GM19240 (cell line): ENCODE results near the gene FBXO22.
A peak's percentile ranks its signal among the peaks of the same experiment; 100 is the strongest.
"Not testable (repeated sequence)": the region's sequence is repeated elsewhere in the genome, so short reads cannot be mapped to it uniquely, and the experiment has no call there.

ENCODE experiments used
- DNase-seq: peaks from one replicate; pipeline ENCODE4 v3.0.0; 2011; ENCODE audit warnings: low spot score; ENCODE audit not compliant: insufficient read length

The FBXO22 gene

DNA sequence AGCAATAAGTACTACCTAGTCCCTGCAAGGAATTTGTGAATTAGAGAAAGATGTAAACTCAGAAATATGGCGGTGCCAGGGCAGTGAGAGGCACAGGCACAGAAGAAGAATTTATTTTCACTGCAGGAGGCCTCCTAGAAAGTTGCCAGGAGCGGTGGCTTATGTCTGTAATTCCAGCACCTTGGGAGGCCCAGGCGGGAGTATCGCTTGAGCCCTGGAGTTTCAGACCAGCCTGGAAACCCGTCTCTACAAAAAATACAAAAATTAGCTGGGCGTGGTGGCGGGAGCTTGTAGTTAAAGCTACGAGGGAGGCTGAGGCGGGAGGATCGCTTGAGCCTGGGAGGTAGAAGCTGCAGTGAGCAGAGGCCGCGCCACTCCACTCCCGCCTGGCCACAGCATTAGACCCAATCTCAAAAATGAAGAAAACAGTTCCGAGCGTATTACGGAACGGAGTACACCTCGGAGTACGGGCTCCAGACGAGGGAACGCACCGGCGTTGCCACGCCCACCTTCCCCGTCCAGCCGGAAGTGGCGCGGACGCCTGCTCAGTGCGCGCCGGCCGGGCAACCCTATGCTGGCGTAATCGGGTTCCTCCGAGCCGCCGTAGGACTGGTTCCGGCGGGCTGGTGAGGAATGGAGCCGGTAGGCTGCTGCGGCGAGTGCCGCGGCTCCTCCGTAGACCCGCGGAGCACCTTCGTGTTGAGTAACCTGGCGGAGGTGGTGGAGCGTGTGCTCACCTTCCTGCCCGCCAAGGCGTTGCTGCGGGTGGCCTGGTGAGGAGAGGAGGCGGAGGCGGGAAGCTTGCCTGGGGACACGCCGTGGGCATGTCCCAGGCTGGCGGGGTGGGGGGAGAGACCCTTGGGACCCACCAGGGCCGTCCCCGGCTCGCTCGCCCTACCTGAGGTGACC, at the start of gene FBXO22:
Gene FBXO22, plus strand, starts transcription at position 548 of the 909 bp plus-strand sequence. Its CDS starts 86 bp downstream, at position 634.
- peak; percentile 64 for DNase-seq

DNA sequence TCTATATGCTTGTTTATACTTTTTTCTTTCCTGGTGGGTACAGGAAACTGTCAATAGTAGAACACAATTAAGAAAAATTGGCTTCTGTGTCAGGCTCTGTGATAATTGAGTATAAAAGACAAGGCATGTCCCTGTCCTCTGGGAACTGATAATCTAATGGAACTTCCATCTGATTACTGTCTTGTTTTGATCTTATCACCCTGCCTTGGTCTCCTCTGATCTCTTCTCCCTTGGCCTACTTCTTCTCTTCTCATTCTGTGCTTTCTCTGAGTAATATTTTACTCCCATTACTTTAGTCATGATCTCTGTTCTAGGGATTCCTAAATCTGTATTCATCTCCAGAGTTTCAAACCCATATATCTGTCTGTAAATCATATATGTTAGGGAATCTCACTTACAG, 45.8 kb upstream of the FBXO22 start:
- DNase-seq: no peak

DNA sequence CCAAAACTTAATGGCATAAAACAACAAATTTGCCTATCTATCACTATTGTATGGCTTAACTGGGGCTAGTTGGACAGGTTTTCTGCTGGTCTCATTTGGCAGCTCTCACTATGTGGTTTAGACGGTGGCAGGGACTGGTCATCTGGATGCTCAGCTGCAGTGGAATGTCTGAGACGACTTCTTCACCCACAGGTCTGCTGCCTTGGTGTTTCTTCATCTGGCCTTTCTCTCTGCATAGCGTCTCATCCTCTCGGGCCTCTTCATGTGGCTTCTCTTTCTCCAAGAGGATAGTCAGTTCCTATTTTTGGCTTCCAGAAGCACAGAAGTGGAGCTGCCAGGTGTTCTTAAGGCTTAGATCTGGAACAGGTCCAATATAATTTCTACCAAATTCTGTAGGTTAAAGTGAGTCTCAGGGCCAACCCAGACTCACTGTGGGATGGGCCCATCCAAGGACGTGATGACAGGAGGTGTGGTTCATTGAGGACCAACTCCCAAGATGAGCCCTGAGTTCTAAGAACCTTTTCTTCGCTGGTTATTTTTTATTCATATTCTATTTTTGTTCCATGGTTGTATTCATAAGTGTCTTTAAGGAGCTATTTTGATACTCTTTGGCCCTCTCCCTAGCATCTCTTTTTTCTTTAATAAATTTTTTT, 41.8 kb upstream of the FBXO22 start:
- no peak for DNase-seq

DNA sequence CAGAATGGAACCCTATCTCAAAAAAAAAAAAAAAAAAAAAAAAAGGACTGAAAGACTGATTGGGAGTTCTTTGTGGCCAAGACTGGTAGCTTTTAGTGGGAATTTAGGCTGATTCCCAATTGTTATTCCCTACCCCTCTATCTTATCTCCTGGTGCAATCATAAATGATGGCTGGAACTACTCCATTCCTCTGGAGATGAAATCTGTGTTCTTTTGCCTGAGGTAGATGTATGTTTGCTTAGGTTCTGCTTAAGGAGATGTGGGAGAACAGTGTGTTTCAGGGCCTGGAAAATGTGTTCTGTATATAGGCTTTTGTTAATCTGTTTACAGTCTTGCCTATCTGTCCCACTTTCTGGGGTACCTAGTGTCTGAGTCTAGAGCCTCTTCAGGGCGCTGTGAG, 40.9 kb upstream of the FBXO22 start:
- DNase-seq: no peak

DNA sequence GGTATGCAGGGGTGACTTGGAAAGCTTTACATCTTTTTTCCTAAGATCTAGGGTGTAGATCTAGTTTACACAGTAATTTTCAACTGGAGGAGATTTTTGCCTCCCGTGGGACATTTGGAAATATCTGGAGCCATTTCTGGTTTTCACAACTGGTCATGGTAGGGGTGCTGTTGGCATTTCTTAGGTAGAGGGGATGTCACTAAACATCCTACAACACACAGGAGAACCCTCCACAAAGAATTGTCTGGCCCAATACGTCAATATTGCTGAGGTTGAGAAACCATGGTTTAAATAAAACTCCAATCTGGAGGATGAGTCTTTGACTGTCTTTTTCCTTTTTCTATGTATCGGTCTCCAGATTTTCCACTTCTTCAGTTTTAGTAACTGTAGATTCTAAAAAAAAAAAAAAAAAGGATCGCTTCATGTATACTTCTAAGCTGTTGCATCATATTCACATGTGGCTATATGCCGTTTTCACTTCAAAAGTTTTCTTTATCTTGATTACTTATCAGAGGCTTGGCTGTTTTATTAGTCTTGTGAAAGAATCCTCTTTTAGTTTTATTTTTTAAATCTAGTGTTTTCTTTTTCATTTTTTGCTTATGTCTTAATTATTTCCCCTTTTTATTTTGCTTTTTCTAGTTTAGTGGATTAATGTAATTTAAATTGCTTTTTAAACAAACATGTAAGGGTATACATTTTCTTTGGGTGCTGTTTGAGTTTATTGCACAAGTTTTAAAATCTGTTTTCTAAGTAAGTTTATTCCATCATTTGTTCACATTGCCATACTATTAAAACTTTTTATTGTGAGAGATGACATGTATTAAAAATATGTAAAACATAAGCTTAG, 39.2 kb upstream of the FBXO22 start:
- DNase-seq: no peak

DNA sequence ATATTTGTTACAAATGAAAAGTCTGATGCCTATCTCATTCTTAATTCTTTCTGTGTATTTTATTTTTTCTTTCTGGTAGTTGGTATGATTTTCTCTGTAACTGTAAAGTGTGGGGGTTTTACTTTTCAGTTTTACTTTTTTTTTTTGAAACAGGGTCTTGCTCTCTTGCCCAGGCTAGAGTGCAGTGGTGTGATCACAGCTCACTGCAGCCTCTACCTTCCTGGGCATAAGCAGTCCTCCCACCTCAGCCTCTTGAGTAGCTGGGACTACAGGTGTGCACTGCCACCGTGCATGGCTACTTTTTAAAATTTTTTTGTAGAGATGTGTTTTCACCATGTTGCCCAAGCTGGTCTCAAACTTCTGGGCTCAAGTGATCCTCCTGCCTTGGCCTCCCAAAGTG, 37.6 kb upstream of the FBXO22 start:
- not testable (repeated sequence) for DNase-seq

- DNase-seq: no peak
Observed at GRCh38 chr15:75866916-75867315, 36.8 kb upstream of the FBXO22 start.

DNA sequence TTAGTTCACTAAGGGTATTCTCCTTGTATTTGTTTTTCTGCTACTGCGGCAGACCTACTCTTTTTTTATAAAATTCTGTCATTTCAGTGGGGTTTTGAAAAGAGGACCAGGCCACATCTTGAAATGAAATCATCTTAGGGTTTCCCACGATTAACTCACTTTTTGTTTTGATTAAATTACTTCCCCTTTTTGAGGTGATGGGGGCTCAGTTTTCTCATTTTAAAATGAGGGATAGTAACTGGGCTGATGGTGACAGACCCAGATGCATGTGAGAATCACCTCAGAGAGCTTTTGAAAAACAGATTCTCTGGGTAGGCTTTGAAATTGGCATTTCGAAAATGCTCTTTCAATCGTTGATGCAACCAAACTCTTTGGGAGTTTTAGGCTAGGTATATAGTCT, 36.2 kb upstream of the FBXO22 start:
- no peak for DNase-seq

GRCh38 chr15:75868019-75868418, 35.7 kb upstream of the FBXO22 start:
- DNase-seq: no peak

DNA sequence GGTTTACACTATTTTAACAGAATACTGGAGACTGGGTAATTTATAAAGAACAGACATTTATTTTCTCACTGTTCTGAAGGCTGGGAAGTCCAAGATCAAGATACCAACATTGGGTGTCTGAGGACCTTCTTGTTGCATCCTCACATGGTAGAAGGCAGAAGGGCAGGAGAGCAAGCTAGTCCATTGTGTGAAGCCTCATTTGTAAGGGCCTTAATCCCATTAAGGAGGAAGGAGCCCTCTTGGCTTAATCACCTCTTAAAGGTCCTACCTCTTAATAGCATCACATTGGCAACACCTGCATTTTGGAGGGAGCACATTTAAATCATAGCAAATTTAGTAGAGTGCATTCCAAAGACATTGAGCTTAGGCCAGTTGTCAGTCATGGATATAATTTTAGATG, 34.2 kb upstream of the FBXO22 start:
- no peak for DNase-seq

DNA sequence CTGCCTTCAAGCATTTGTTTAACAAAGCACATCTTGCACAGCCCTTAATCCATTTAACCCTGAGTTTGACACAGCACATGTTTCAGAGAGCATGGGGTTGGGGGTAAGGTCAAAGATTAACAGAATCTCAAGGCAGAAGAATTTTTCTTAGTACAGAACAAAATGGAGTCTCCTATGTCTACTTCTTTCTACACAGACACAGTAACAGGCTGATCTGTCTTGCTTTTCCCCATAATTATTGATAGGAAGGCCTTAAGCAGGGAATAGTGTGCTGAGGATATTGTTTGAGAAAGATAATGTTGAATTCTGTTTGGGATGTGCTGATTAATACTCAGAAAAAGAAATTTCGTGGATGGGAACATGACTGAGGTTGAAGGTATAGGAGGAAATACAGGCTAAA, 32.1 kb upstream of the FBXO22 start:
- not testable (repeated sequence) for DNase-seq

- DNase-seq: no peak
Observed at GRCh38 chr15:75872403-75872990, 31.2 kb upstream of the FBXO22 start.

DNA sequence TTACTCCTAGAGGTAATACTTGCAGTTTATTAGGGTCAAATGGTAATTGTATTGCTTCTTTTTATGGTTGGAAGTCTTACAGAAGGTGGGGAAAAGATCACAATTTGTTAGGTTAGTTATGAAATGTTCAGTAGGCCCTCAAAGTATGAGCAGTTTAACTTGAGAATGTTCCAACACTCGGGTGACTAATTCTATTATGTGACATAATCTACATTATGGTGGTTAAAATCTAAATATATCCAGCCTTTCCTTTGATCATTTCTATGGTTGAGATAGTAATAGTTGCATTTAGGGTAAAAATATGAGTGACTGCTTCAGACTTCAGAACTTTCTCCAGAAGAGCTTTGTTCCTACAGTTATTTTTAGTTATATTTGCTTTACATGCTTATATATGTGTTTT, 19.6 kb upstream of the FBXO22 start:
- no peak for DNase-seq

DNA sequence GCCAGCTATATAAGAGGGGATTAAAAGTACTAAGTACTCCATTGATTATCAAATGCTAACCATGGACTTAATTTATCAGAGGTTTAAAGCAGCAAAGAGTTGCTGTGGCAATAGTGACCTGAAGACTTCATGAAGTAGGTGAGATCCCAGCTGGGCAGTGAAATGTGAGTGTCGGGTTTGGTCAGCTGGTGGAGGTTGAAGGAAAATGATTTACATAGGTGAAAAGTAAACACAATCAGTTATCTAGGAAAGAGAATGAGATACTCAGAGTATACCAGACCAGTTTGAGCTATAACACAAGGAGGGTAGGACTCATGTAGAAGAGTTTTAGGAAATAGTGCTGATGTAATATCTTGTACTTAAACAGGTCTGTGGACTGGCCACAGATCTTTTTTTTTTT, 16.5 kb upstream of the FBXO22 start:
- DNase-seq: no peak

GRCh38 chr15:75891895-75892294, 11.8 kb upstream of the FBXO22 start:
- no peak for DNase-seq

DNA sequence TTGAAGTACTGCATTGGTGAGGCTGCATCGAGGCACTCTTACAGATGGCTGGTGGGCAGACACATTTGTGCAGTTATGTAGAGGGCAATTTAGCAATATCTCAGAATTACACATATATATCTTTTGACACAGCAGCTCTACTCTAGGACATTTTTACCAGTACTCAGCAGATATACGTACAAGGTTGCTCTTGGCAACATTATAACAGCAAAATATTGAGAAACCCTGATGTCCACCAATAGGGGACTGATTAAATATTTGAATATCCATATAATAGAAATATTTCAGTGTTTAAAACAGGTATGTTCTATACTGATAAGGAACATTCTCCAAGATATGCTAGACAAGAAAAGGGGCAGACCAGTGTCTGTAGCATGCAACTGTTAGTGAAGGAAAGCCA, 7.9 kb upstream of the FBXO22 start:
- no peak for DNase-seq

GRCh38 chr15:75900577-75900976, 3.1 kb upstream of the FBXO22 start:
- no peak for DNase-seq

DNA sequence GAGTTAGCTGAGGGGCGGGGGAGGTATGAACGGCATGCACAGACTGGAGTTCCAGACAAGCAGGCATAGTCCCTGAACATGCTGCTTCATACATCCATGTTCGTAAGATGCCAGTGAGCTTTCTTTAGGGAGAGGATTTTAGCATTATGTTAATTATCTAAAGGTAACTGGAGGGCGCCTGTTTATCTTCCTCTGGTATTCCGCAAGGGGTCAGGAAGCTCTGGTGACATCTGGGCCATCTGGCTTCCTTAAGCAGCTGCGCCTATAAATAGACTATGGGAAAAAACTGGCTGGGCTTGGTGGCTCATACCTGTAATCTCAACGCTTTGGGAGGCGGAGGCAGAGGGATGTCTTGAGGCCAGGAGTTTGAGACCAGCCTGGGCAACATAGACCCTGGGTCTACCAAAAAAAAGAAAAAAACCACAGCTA, 1.5 kb upstream of the FBXO22 start:
- DNase-seq: no peak

DNA sequence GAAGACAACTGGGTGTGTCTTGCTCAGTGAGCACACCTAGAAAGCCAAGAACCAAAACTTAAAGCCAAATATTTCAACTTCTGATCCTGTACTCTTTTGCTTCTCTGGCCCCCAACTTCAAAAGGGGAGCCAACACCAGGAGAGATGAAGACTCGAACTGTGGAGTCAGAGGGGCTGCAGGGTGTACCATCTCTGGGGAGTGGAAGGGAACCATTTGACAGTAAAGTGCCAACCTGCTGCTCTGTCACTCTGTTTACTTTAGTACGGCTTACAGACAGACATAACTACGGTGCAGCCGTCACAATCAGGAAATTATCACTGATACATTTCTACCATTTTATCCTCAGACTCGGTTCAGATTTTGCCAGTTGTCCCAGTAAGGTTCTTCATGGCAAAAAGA, 1.6 kb downstream of the FBXO22 start:
- DNase-seq: no peak

- DNase-seq: not testable (repeated sequence)
Observed at GRCh38 chr15:75910355-75910754, 6.7 kb downstream of the FBXO22 start.

DNA sequence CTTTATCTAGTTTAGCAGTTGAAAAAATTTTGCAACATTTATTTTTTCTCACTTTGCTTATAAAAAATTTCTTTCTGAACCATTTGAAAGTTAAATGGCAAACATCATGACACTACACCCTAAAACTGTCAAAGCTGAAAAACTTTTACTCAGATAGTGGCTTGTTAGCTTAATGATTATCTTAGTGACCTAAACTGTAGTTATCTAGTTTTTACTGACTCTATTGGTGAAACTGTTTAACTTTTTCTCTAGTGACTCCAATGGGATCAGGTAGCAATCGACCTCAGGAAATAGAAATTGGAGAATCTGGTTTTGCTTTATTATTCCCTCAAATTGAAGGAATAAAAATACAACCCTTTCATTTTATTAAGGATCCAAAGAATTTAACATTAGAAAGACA, 13.3 kb downstream of the FBXO22 start:
- DNase-seq: no peak
